ENCODE measurements around the gene PRR20A. TPM values are rescaled to one million over a fixed set of nuclear protein-coding genes. Genes with fewer than 3 reads are reported as not detected.

The PRR20A gene
- not detected in 2 replicates for total RNA-seq

GRCh38 chr13:57140235-57140968, at the start of gene PRR20A:
TSS of gene PRR20A (plus strand) at chr13:57140918. CDS start at chr13:57141305, 387 bp downstream.

DNA sequence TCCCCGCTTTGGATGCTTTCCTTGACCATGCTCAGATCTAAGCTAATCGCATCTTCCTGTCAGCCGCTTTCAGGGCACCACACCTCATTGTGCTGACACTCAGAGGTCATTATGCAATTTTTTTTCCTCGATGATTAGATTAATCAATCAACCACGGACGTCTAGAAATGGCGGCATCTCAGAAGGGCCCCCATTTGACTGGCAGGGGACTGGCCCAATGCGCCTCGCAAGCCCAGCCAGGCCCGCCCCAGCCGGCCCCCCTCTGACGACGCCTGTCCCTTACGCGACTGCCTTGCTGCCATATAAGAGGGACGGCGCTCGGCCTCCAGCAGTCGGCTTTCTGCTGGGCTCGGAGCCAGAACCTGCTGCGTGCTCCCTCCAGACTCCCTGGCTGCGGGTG, 6.5 kb downstream of the PRR20A start, which contains the start of gene PRR20B:
Gene PRR20B (plus strand): TSS at position 301 of the 400 bp plus-strand sequence. CDS start 387 bp downstream, outside the sequence.

DNA sequence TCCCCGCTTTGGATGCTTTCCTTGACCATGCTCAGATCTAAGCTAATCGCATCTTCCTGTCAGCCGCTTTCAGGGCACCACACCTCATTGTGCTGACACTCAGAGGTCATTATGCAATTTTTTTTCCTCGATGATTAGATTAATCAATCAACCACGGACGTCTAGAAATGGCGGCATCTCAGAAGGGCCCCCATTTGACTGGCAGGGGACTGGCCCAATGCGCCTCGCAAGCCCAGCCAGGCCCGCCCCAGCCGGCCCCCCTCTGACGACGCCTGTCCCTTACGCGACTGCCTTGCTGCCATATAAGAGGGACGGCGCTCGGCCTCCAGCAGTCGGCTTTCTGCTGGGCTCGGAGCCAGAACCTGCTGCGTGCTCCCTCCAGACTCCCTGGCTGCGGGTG, 13.0 kb downstream of the PRR20A start, which contains the start of gene PRR20C:
Gene PRR20C (plus strand): TSS at position 301 of the 400 bp plus-strand sequence. CDS start 387 bp downstream, outside the sequence.

DNA sequence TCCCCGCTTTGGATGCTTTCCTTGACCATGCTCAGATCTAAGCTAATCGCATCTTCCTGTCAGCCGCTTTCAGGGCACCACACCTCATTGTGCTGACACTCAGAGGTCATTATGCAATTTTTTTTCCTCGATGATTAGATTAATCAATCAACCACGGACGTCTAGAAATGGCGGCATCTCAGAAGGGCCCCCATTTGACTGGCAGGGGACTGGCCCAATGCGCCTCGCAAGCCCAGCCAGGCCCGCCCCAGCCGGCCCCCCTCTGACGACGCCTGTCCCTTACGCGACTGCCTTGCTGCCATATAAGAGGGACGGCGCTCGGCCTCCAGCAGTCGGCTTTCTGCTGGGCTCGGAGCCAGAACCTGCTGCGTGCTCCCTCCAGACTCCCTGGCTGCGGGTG, 19.6 kb downstream of the PRR20A start, which contains the start of gene PRR20D:
Gene PRR20D (plus strand): TSS at position 301 of the 400 bp plus-strand sequence. CDS start 387 bp downstream, outside the sequence.

GRCh38 chr13:57166897-57167296, 26.2 kb downstream of the PRR20A start, which contains the start of gene PRR20E:
TSS of gene PRR20E (plus strand) at chr13:57167197. CDS start at chr13:57167584, 387 bp downstream.

Other genes with a start within 250 kb of the PRR20A start
- not detected in 2 replicates for gene PRR20B, start 6.6 kb downstream of the PRR20A start, total RNA-seq
- not detected in 2 replicates for gene PRR20C, start 13.1 kb downstream of the PRR20A start, total RNA-seq
- gene PRR20D, start 19.7 kb downstream of the PRR20A start, total RNA-seq: not detected in 2 replicates
- gene PRR20E, start 26.3 kb downstream of the PRR20A start, total RNA-seq: not detected in 2 replicates

Data from smooth muscle cell of bladder (primary cell).